SJSA1 (cell line): Measurements from ENCODE around the gene CCDC57. TPM values are rescaled to one million over a fixed set of nuclear protein-coding genes. Genes with fewer than 3 reads are reported as not detected.
A peak's percentile ranks its signal among the peaks of the same experiment; 100 is the strongest.

Experiments used
- DNase-seq, 2 experiments: peaks; one replicate each; pipeline ENCODE4 v3.0.0-alpha.2; 2015 to 2020; ENCODE audit warnings: low spot score in 2 of 2, low read depth in 1 of 2
- H3K27ac ChIP-seq: fragments of 250-450 bp; sonication (Bioruptor Pico); 2 replicates; pipeline ENCODE4 v1.5.1; 2020; ENCODE audit warnings: mild to moderate bottlenecking, moderate library complexity
- H3K27me3 ChIP-seq: fragments of 250-450 bp; sonication (Bioruptor Pico); replicated peaks from 2 replicates; pipeline ENCODE4 v1.5.1; 2020; ENCODE audit warnings: mild to moderate bottlenecking, moderate library complexity
- H3K36me3 ChIP-seq: fragments of 250-450 bp; sonication (Bioruptor Pico); 2 replicates; pipeline ENCODE4 v1.5.1; 2020; ENCODE audit warnings: mild to moderate bottlenecking
- H3K4me1 ChIP-seq: fragments of 250-450 bp; sonication (Bioruptor Pico); replicated peaks from 2 replicates; pipeline ENCODE4 v1.6.1; 2021; ENCODE audit warnings: mild to moderate bottlenecking
- H3K4me3 ChIP-seq: fragments of 250-450 bp; sonication (Bioruptor Pico); 2 replicates; pipeline ENCODE4 v1.5.1; 2020; ENCODE audit warnings: mild to moderate bottlenecking
- H3K9me3 ChIP-seq: fragments of 250-450 bp; sonication (Bioruptor Pico); replicated peaks from 2 replicates; pipeline ENCODE4 v1.5.1; 2020; ENCODE audit warnings: mild to moderate bottlenecking
- total RNA-seq: library from RNA; depleted of rRNA; stranded (reverse); fragments of >200 nt; shearing (Covaris generic); gene quantifications from 2 replicates; pipeline ENCODE4 v1.2.3, GENCODE V29; 2014

CCDC57 gene
- total RNA-seq, 1 experiment from 2014 or later = 8.2 TPM

DNA sequence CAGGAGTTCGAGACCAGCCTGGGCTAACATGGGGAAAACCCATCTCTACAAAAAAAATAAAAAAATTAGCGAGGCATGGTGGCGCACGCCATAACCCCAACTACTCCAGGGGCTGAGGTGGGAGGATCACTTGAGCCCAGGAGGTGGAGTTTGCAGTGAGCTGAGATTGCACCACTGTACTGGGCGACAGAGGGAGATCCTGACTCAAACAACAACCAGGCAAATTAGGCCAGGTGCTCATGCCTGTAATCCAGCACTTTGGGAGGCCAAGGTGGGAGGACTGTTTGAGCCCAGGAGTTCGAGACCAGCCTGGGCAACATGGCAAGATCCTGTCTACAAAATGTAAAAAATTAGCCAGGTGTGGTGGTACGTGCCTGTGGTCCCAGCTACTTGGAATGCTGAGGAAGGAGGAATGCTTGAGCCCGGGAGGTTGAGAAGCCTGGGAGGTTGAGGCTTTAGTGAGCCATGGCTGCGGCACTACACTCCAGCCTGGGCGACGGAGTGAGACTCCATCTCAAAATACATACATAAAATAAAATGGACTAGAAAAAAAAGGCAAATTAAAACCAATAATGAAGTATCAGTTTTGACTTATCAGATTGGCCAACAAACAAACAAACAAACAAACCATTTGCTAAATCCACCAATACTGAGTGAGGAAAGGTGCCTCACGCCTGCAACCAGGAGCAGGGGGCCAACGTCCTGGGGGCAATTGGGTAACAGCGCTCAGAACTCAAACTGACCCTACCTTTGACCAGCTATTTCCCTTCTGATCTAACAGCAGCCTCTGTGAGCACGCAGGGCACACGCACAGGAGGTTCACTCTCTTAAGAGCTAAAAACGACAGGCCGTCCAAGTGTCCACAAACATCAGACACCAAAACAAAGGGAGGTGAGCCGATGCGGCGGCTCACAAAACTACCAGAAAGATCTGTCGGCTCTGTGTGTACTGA, 95.2 kb downstream of the CCDC57 start:
- no peaks in the 10 kb centered on the region for H3K9me3 ChIP-seq
- 0 out of 2 replicates have a peak, but pooled peaks cover 14% of the 10 kb centered on the region for H3K36me3 ChIP-seq
- peak overlapping the region; percentile 88 for H3K27ac ChIP-seq
- H3K4me1 ChIP-seq = peaks cover 40% of the 10 kb centered on the region
- H3K4me3 ChIP-seq = no peak overlapping the region
- no peak for DNase-seq
- no peaks in the 10 kb centered on the region for H3K27me3 ChIP-seq

DNA sequence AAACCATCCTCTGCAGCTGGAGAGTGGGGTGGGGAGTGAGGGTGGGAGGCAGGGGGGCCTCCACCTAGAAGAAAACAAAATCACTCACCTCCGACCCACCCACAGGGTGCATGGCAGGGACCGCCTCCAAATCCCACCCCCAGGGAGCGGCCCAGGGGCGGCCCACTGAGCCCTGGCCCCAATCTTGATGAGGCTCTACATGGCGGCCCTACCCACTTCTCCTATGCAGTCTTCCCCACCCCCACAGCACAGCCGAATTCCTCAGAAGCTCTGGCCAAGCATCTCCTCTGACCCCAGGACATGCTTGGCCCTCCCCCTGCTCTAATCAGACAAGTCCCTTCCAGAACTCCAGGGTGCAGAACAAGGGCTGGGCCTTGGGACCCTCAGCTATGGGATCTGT, 96.4 kb downstream of the CCDC57 start:
- DNase-seq = no peak
- no peak overlapping the region for H3K27ac ChIP-seq
- H3K27me3 ChIP-seq = no peaks in the 10 kb centered on the region
- H3K4me1 ChIP-seq = peaks cover 28% of the 10 kb centered on the region
- H3K36me3 ChIP-seq = 0 out of 2 replicates have a peak, but pooled peaks cover 14% of the 10 kb centered on the region
- H3K9me3 ChIP-seq = no peaks in the 10 kb centered on the region
- H3K4me3 ChIP-seq = no peak overlapping the region

DNA sequence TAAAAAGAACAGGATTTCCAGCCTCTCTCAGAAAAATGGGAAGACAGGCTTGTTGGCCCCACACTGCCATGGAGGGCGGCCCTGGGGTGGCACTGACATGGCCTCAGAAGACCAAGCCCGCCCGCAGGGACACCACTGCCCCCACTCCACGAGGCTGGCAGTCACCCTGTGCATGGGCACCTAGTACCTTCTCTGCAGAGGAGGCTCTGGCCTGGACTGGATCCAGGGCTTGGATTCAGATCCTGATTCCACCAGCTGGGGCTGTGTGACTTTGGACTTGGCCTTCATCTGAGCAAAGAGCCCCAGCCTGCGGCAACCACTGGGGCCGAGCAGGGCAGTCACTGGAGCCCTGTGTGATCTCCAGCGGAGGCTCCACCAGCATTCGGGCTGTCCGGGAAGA, 97.8 kb downstream of the CCDC57 start:
- H3K4me3 ChIP-seq = no peak overlapping the region
- H3K36me3 ChIP-seq = 0 out of 2 replicates have a peak, but pooled peaks cover 14% of the 10 kb centered on the region
- H3K27me3 ChIP-seq = no peaks in the 10 kb centered on the region
- peaks cover 21% of the 10 kb centered on the region for H3K4me1 ChIP-seq
- no peak for DNase-seq
- H3K9me3 ChIP-seq = no peaks in the 10 kb centered on the region
- no peak overlapping the region for H3K27ac ChIP-seq

DNA sequence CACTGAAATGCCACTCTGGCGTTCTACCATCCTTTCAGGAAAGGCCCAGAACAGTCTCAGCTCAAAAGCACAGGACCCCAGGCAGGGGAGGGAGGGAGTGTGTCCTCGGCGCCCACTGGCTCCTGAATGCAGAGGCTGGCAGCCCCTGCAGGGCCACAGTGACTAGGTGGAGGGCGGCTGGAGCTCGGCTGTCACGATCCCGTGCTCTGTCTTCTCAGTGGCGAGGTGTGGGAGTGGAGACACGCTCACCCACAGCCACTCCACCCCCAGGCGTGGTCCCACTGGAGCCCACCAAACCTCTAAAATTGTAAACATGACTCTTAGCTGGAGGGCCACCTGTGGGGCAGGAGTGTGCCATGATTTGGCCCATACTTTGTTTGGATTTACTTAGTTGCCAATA, 98.2 kb downstream of the CCDC57 start:
- Histone ChIP-seq H3K27ac (no peak overlapping the region), H3K9me3 (no peaks in the 10 kb centered on the region), H3K4me1 (peaks cover 17% of the 10 kb centered on the region), H3K4me3 (no peak overlapping the region), H3K36me3 (0 out of 2 replicates have a peak, but pooled peaks cover 14% of the 10 kb centered on the region), H3K27me3 (no peaks in the 10 kb centered on the region)
- DNase-seq = no peak

DNA sequence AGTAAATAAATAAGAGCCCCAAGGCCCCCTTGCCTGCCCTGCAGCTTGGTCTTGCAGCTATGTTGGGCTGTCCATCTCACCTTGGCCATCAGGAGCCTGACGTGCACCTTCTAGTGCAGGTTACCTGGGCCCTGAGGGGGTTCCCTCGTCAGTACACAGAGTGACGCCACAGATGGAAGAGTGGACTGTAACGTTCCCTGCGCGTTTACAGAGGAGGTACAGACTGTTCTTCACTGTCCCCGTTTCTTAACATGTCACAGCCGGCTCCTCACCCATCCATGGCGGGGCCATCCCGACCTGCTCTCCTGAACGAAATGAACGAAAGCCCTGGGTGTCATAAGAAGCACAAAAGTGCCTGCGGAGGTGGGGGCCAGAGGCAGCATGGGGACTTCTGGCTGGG, 98.7 kb downstream of the CCDC57 start:
- Histone ChIP-seq H3K9me3 (no peaks in the 10 kb centered on the region), H3K4me3 (no peak overlapping the region), H3K4me1 (peaks cover 12% of the 10 kb centered on the region), H3K27me3 (no peaks in the 10 kb centered on the region), H3K27ac (no peak overlapping the region), H3K36me3 (0 out of 2 replicates have a peak, but pooled peaks cover 14% of the 10 kb centered on the region)
- no peak for DNase-seq

DNA sequence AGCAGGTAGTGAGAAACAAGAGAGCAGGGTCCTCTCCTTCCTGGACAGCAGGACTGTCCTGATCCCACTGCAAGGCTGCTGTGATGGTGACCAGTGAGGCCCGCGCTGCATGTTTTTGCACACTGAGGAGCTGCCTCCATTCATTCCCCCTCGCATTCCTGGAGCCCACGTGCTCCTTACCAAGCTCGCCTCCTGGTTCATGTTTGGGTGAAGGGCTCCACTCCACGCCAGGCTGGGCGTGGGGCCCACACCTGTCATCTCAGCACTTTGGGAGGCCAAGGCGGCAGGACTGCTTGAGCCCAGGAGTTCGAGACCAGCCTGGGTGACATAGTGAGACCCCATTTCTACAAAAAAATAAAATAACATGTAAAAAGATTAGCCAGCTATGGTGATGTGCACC, 99.2 kb downstream of the CCDC57 start:
- Histone ChIP-seq H3K4me1 (peaks cover 9% of the 10 kb centered on the region), H3K27ac (no peak overlapping the region), H3K36me3 (0 out of 2 replicates have a peak, but pooled peaks cover 14% of the 10 kb centered on the region), H3K4me3 (no peak overlapping the region), H3K9me3 (no peaks in the 10 kb centered on the region), H3K27me3 (no peaks in the 10 kb centered on the region)
- DNase-seq = no peak

DNA sequence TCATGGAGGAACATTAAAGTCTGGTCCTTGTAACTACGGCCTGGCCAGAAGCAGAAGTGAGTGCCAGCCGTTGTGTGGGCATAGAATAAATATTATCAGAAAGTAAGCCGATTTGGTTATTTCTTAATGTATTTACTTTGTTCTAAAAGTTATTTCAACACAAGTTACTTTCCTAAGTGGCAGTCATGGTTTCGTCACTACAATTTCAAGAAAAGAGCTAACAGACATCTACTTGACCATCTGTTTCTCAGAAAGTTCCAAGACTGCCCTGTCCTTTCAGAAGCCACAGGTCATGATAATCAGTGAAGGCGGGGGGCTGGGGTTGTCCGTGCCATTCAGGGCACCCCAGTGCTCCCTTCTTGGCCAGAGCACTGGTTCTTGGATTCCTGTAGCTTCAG, 99.7 kb downstream of the CCDC57 start:
- Histone ChIP-seq H3K36me3 (peaks cover 17% of the 10 kb centered on the region; the same call in 1 of the 2 replicates), H3K27ac (no peak overlapping the region), H3K27me3 (no peaks in the 10 kb centered on the region), H3K4me3 (no peak overlapping the region), H3K9me3 (no peaks in the 10 kb centered on the region), H3K4me1 (peaks cover 4% of the 10 kb centered on the region)
- no peak for DNase-seq

DNA sequence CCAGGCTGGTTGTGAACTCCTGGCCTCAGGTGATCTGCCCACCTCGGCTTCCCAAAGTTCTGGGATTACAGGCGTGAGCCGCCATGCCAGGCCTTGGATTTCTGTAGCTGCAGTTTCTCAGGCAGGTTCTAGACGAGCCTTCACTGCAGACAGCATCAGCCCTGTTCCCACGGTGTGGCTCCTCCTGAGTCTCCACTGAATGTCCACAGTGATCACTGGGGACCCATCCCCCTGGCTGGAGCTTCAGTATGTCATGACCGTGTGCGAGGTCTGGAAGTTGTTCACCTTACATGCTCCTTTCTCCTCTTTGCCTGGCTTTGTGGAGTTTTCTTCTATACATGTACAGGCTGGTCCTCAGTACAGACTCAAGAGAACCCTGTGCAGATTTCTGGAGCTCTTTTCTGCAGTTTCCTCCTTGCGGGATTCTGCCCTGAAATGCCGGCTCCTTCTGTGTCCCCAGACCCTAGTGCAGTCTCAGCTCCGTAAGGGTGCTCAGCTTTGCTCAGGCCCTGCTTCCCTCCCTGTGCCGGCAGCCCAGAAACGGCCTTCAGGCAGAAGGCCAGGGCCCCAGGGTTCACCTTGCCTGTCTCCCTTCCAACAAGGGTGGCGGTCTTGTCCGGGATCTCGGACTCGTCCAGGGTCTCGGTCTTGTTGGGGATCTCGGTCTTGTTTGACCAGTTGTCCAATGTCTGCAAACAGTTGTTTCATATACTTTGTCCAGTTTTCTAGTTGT, 100.3 kb downstream of the CCDC57 start:
- H3K4me1 ChIP-seq = no peaks in the 10 kb centered on the region
- H3K27ac ChIP-seq = no peak overlapping the region
- no peaks in the 10 kb centered on the region for H3K27me3 ChIP-seq
- DNase-seq = no peak
- peaks cover 19% of the 10 kb centered on the region; the same call in 1 of the 2 replicates for H3K36me3 ChIP-seq
- no peaks in the 10 kb centered on the region for H3K9me3 ChIP-seq
- no peak overlapping the region for H3K4me3 ChIP-seq

DNA sequence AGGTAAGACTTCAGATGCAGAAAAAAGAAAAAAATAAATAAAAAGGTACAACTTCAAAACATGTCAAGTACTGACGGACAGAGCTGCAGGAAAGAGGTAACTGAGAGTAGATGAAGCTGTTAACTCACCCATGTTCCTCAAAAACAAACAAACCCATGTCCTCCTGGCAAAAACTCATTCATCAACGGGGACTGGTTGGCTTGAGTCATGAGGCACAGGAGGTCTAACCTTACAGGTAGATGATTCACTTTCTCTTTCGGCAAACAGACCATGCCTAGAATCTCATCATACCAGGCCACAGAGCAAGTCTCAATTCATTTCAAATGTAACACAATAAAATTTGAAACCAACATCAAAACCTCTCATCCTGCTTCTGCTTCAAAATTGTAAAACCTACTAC, 102.3 kb downstream of the CCDC57 start:
- Histone ChIP-seq H3K36me3 (peaks cover 23% of the 10 kb centered on the region; the same call in 1 of the 2 replicates), H3K27ac (no peak overlapping the region), H3K4me1 (peaks cover 14% of the 10 kb centered on the region), H3K9me3 (no peaks in the 10 kb centered on the region), H3K4me3 (no peak overlapping the region), H3K27me3 (no peaks in the 10 kb centered on the region)
- no peak for DNase-seq

DNA sequence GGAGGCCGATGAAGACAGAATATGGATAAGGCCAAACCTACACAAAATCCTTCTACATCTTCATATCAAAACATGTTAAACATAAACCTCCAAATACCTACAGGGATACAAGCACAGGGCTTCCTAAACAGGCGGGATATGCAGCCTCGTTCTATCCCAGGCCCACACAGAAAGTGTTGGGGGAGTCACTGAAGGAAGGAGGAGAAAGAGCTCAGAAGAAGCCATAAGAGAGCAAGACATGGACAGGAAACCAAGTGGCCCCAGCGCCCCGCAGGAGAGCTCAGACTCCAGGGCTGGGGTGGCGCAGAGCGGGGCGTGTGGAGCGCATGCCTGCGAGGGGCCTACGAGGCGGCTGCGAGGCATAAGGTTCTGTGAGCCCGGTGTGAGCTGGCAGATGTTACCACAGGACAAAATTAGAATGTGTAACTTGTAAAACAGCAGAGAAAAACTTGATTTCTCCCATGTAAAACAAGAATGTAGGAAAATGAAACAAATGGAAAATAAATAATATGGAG, 103.6 kb downstream of the CCDC57 start:
- H3K36me3 ChIP-seq = peaks cover 23% of the 10 kb centered on the region; the same call in 1 of the 2 replicates
- peaks cover 14% of the 10 kb centered on the region for H3K4me1 ChIP-seq
- H3K27ac ChIP-seq = no peak overlapping the region
- no peaks in the 10 kb centered on the region for H3K27me3 ChIP-seq
- H3K4me3 ChIP-seq = no peak overlapping the region
- DNase-seq = no peak
- no peaks in the 10 kb centered on the region for H3K9me3 ChIP-seq

DNA sequence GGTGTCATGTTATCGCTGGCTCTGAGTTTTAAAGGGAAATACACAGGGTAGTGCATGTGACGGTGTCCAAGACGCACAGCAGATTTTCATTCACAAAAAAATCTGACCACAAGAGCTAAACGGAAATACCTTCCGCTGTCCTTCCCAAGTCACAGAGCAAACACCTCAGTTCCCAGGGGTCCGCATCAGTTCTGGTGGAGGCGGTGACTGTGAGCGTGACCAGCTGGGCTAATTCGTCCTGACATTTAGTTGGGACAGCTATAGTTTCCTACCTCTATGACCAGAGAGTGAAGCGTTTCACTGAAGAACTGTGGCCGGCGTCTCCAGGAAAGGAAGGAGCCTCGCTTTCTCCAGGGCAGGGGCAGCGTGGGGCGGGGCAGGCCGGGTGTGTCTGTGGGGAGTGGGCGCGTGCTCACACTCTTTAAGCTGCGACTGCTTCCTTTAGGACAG, 104.1 kb downstream of the CCDC57 start:
- Histone ChIP-seq H3K36me3 (peaks cover 18% of the 10 kb centered on the region; the same call in 1 of the 2 replicates), H3K27me3 (no peaks in the 10 kb centered on the region), H3K4me1 (peaks cover 14% of the 10 kb centered on the region), H3K9me3 (no peaks in the 10 kb centered on the region), H3K27ac (no peak overlapping the region), H3K4me3 (no peak overlapping the region)
- no peak for DNase-seq

DNA sequence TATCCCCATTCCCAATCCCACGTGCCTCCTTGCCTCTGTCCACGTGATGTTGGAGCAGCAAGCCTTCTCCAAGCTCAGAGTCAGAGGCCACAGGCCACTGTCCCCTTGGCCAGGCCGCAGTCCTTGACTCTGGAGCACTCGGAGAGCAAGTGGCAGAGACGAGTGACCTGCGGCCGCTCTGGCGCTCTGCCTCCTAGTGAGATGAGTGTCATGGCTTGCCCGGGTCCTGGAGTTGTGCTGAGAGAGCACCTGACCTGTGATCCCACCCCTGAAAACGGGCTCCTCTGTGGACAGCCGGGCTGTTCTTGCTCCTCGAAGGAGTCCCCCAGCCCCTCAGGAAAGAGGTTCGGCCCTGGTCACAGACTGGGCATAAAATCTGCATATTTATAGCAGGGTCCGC, 104.6 kb downstream of the CCDC57 start:
- DNase-seq = no peak
- H3K36me3 ChIP-seq = peaks cover 13% of the 10 kb centered on the region; the same call in 1 of the 2 replicates
- H3K4me3 ChIP-seq = no peak overlapping the region
- no peaks in the 10 kb centered on the region for H3K27me3 ChIP-seq
- H3K4me1 ChIP-seq = peaks cover 14% of the 10 kb centered on the region
- no peaks in the 10 kb centered on the region for H3K9me3 ChIP-seq
- no peak overlapping the region for H3K27ac ChIP-seq

DNA sequence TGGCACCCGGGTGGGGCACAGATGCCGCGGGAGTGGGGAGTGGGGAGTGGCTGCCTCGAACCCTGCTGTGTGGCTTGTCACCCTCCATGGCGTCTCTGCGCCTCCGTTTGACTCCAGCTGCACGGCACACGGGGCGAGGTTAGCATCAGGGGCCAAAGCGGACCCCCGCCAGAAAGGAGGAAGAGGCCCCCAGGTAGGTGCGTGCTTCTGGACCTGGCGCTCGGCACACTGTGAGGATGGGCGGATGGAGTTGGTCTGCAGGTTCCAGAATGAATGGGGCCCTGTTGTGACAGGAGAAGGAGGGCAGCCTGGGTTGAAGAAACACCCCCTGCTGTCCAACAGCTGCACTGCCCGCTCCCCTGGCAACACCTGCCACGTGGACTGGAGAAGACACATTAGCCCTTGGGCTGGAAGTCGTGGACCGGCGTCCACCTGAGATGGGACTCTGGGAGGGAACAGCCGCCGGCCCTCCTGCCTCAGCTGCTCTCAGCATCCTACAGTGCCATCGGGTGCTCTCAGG, 105.2 kb downstream of the CCDC57 start:
- Histone ChIP-seq H3K4me1 (peaks cover 14% of the 10 kb centered on the region), H3K27ac (no peak overlapping the region), H3K36me3 (peaks cover 9% of the 10 kb centered on the region; the same call in 1 of the 2 replicates), H3K27me3 (no peaks in the 10 kb centered on the region), H3K4me3 (no peak overlapping the region), H3K9me3 (no peaks in the 10 kb centered on the region)
- no peak for DNase-seq
